Activated naive CD8-positive, alpha-beta T cell (primary cell): Measurements from ENCODE around the gene TMPO.
A peak's percentile ranks its signal among the peaks of the same experiment; 100 is the strongest.
"Not testable (repeated sequence)": the region's sequence is repeated elsewhere in the genome, so short reads cannot be mapped to it uniquely, and the experiment has no call there.

ENCODE experiments used
- H3K27ac Mint-ChIP-seq: one replicate; pipeline ENCODE4 v1.8.0; 2021; ENCODE audit warnings: mixed read lengths
- H3K27me3 Mint-ChIP-seq: one replicate; pipeline ENCODE4 v1.8.0; 2021; ENCODE audit warnings: mixed read lengths
- H3K36me3 Mint-ChIP-seq: one replicate; pipeline ENCODE4 v1.8.0; 2021; ENCODE audit warnings: mixed read lengths
- H3K4me1 Mint-ChIP-seq: one replicate; pipeline ENCODE4 v1.8.0; 2021; ENCODE audit warnings: low read depth, mixed read lengths
- H3K4me3 Mint-ChIP-seq: one replicate; pipeline ENCODE4 v1.8.0; 2021; ENCODE audit warnings: mild to moderate bottlenecking, mixed read lengths
- H3K9me3 Mint-ChIP-seq: one replicate; pipeline ENCODE4 v1.8.0; 2021; ENCODE audit warnings: low read depth, mixed read lengths

The TMPO gene

DNA sequence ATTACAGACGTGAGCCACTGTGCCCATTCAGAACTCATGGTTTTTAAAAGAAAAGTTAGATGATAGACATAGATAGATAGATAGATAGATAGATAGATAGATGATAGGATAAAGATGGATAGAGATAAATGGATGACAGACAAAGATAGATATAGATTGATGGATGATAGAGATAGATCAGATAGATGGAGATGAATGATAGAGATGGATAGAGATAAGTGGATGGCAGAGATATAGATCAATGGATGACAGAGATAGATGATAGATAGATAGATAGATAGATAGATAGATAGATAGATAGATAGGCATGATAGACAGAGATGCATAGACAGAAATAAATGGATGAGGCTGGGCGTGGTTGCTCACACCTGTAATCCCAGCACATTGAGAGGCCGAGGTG lies 64.4 kb downstream of the TMPO start:
- Mint-ChIP-seq H3K27me3 (no peaks in the 10 kb centered on the region), H3K9me3 (no peaks in the 10 kb centered on the region), H3K4me1 (no peaks in the 10 kb centered on the region), H3K4me3 (no peak overlapping the region), H3K27ac (no peak overlapping the region), H3K36me3 (no peaks in the 10 kb centered on the region)

GRCh38 chr12:98580695-98581094 lies 65.3 kb downstream of the TMPO start:
- Mint-ChIP-seq H3K36me3 (no peaks in the 10 kb centered on the region), H3K27ac (no peak overlapping the region), H3K9me3 (no peaks in the 10 kb centered on the region), H3K4me3 (no peak overlapping the region), H3K27me3 (no peaks in the 10 kb centered on the region), H3K4me1 (no peaks in the 10 kb centered on the region)

- Mint-ChIP-seq H3K4me3 (no peak overlapping the region), H3K9me3 (no peaks in the 10 kb centered on the region), H3K27me3 (no peaks in the 10 kb centered on the region), H3K4me1 (no peaks in the 10 kb centered on the region), H3K27ac (no peak overlapping the region), H3K36me3 (no peaks in the 10 kb centered on the region)
These were observed 65.7 kb downstream of the TMPO start for GRCh38 chr12:98581101-98581500.

DNA sequence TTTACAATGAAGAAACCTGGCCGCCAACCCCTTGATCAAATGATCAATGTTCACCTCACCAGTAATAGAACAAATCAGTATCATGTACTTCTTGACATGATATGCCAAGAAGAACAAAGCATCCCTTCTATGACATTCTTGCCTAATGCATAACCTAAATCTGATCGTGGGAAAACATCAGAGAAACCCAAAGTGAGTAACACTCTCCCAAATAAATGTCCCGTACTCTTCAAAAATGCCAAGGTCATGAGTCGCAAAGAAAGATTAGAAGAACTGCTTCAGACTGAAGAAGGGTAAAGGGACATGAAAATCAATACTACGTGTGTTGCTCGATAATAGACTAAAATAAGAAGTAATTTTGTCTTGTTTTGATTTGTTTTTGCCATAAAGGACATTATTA lies 66.7 kb downstream of the TMPO start:
- no peaks in the 10 kb centered on the region for H3K4me1 Mint-ChIP-seq

DNA sequence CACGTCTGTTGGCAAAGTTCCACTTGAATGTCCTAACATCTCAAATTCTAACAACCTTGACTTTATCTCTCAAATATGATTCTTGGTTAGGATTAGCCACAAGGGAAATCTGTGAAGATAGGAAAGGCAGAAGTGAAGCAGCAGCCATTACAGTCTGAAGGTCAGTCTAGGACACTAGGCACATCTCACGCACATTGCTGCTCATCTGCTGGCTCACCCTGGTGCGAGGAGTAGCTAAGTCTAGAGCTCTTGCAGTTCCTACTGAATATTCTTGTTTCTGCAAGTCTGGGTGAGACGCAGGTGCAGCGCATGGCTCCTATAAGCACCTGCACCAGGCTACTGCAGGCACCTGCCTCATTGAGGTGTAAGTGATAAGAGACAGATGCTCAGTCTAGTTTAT lies 71.7 kb downstream of the TMPO start:
- no peaks in the 10 kb centered on the region for H3K9me3 Mint-ChIP-seq
- H3K4me3 Mint-ChIP-seq, result no peak overlapping the region
- H3K36me3 Mint-ChIP-seq, result no peaks in the 10 kb centered on the region
- no peak overlapping the region for H3K27ac Mint-ChIP-seq
- H3K4me1 Mint-ChIP-seq, result peaks cover 1% of the 10 kb centered on the region
- no peaks in the 10 kb centered on the region for H3K27me3 Mint-ChIP-seq

More for the DNA sequence above, 66.7 kb downstream of the TMPO start:
- H3K9me3 Mint-ChIP-seq, result no peaks in the 10 kb centered on the region
- H3K27ac Mint-ChIP-seq, result no peak overlapping the region
- no peaks in the 10 kb centered on the region for H3K27me3 Mint-ChIP-seq
- no peaks in the 10 kb centered on the region for H3K36me3 Mint-ChIP-seq
- H3K4me3 Mint-ChIP-seq, result no peak overlapping the region

DNA sequence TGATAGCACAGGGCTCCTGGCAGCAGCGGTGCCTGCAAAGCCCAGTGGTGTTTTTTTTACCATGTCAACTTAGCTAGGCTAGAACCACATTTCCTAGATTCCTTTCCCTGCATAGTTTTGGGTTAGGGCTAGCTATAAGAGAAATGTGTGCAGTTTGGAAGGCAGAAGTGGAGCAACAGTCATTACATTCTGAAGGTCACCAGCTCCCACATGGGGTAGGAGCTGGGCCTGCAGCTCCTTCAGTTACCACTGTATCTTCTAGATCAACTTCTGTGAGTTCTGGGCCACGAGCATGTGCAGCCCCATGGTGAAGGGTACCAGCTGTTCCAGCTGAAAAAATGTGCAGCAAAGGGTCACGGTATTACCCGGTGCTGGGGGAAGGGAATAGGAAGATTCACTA lies 75.8 kb downstream of the TMPO start:
- Mint-ChIP-seq H3K9me3 (no peaks in the 10 kb centered on the region), H3K27ac (peak overlapping the region; percentile 68), H3K27me3 (no peaks in the 10 kb centered on the region), H3K36me3 (peaks cover 16% of the 10 kb centered on the region), H3K4me3 (no peak overlapping the region), H3K4me1 (peaks cover 18% of the 10 kb centered on the region)

DNA sequence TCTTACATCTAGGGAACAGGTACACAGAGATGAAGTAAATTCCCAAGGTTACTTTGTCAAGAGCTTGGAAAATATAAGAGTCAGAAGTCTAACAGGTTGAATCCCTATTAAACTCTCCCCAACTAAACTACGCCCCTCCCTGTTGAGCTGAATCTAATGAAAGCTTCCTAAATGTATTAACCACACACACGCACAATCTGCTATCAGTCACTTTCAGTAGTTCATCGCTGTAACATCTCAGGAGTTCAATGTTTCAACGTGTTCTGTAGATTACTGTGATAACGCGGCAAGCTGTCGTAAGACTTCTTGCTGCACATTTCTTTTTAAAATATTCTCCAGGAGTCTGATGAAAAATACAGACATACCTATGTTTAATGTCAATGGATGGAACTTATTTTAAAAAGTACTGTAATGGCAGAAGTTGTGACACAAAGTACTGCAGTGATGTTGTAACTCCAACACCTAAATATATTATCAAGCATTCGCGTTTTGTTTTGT lies 77.5 kb downstream of the TMPO start:
- H3K27ac Mint-ChIP-seq, result peak overlapping the region; percentile 98
- H3K36me3 Mint-ChIP-seq, result peaks cover 16% of the 10 kb centered on the region
- no peaks in the 10 kb centered on the region for H3K27me3 Mint-ChIP-seq
- H3K4me1 Mint-ChIP-seq, result peaks cover 30% of the 10 kb centered on the region
- H3K4me3 Mint-ChIP-seq, result peak overlapping the region; percentile 99
- no peaks in the 10 kb centered on the region for H3K9me3 Mint-ChIP-seq

DNA sequence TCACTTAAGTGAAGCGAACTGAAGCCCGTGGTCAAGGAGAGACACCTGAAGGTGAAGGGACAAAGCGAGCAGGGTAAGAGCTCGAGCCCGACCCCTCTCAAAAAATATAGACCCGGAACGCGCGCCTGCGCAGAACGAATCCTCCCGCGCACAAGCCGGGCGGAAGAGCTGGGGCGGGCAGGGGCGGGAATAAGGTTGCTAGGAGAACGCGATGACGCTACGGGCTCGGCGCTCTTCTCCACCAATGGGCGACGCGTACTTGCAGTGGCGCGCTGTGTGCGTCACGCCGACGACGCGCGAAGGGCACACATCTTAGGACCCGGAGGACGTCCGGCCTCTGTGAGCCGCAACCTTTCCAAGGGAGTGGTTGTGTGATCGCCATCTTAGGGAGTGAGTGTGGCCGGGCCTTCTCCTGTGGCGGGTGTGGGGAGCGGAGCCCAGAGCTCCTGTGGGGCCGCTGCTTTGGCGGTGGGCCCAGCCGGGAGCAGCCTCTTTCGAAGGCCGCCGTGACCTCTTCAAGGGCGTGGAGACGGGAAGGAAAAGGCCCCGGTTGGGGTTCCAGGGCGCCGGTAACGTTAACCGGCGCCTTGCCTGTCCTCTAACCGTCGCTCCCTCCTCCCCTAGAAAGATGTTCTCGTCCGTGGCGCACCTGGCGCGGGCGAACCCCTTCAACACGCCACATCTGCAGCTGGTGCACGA lies 78.1 kb downstream of the TMPO start, which contains the start of gene SLC25A3:
SLC25A3 (plus strand) TSS at position 336 of the 699 bp plus-strand sequence; CDS start at position 629, 293 bp downstream.
- Mint-ChIP-seq H3K9me3 (no peaks in the 10 kb centered on the region), H3K4me3 (peak within 1 kb of the TSS; percentile 99), H3K4me1 (peaks cover 36% of the 10 kb centered on the region), H3K36me3 (peaks cover 16% of the 10 kb centered on the region), H3K27ac (peak within 1 kb of the TSS; percentile 98), H3K27me3 (no peaks in the 10 kb centered on the region)

DNA sequence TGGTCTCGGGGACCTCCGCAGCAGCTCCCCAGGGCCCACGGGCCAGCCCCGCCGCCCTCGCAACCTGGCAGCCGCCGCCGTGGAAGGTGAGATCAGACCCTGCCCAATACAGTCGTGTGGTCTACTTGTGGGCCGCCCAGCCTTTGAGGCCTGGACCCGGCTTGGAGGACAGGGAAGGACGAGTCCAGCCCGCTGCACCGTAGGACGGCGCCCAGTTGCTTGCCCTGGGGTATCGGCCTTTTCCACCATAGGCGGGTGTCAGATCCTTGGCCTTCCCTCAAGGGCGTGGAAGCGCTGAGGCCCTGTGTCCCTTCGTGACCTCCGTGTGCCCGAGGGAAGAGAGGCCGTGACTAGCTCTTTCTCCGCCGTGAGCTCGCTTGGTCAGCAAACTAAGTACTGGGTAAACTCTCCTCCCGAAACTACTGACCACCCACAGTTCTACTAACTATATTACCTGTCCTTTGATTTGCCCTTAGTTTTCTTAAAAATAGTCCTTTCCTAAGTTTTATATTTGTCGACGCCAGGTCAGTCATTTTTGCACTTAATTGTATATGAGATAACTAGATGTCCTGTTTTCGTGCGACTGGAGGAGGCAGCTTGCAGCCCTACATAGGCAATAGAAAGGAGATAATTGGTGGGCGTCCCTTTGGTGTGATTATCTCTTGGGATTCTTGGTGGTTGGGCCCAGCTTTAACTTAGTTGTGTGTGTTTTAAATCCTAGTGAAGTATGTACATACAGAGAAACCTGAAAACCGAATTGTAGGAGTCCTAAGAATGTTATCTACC lies 78.9 kb downstream of the TMPO start:
- H3K9me3 Mint-ChIP-seq, result no peaks in the 10 kb centered on the region
- peaks cover 16% of the 10 kb centered on the region for H3K36me3 Mint-ChIP-seq
- H3K4me1 Mint-ChIP-seq, result peaks cover 36% of the 10 kb centered on the region
- no peaks in the 10 kb centered on the region for H3K27me3 Mint-ChIP-seq
- H3K4me3 Mint-ChIP-seq, result peak overlapping the region; percentile 99
- peak overlapping the region; percentile 98 for H3K27ac Mint-ChIP-seq

DNA sequence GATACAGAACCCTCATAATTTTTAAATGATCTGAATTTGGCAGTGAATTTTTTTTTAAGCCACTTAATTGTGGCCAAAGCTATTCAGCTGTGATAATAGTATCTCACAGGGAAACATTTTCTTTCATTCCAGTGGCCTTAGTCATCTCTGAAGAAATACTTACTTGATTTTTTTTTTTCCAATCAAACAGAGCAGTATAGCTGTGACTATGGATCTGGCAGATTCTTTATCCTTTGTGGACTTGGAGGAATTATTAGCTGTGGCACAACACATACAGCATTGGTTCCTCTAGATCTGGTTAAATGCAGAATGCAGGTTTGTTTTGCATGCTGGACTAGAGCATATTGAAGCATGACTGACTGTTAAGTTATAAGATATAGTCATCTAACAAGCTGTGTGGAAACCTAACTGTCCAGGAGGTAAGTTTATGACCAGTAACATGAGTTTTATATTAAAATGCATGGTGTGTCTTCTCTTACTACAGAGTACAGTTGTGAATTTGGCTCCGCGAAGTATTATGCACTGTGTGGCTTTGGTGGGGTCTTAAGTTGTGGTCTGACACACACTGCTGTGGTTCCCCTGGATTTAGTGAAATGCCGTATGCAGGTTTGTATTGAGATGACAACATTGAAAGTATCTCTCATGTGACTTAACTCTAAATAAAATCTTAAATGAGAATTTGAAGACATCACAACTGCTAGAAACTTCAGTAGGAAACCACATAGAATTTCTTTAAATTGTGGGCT lies 80.0 kb downstream of the TMPO start:
- Mint-ChIP-seq H3K9me3 (no peaks in the 10 kb centered on the region), H3K4me3 (peak overlapping the region; percentile 99), H3K36me3 (peaks cover 16% of the 10 kb centered on the region)

DNA sequence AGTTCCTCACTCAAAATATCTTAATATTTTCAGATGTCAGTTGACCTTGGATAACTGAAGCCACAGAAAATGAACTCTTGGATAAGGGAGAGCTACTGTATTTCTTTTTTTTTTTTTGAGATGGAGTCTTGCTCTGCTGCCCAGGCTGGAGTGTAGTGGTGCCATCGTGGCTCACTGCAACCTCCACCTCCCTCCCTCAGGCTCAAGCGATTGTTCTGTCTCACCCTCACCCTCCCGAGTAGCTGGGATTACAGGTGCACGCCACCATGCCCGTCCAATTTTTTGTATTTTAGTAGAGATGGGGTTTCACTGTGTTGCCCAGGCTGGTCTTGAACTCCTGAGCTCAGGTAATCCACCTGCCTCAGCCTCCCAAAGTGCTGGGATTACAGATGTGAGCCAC lies 81.9 kb downstream of the TMPO start:
- peak overlapping the region; percentile 63 for H3K4me3 Mint-ChIP-seq
- H3K36me3 Mint-ChIP-seq, result peaks cover 18% of the 10 kb centered on the region
- peak overlapping the region; percentile 70 for H3K27ac Mint-ChIP-seq
- H3K9me3 Mint-ChIP-seq, H3K27me3 Mint-ChIP-seq: not testable (repeated sequence)
- H3K4me1 Mint-ChIP-seq, result peaks cover 41% of the 10 kb centered on the region

More for the DNA sequence above, 80.0 kb downstream of the TMPO start:
- H3K27ac Mint-ChIP-seq, result peak overlapping the region; percentile 98
- H3K27me3 Mint-ChIP-seq, result no peaks in the 10 kb centered on the region
- peaks cover 38% of the 10 kb centered on the region for H3K4me1 Mint-ChIP-seq
